ENCODE results near the gene SSC5D.

SSC5D gene

DNA sequence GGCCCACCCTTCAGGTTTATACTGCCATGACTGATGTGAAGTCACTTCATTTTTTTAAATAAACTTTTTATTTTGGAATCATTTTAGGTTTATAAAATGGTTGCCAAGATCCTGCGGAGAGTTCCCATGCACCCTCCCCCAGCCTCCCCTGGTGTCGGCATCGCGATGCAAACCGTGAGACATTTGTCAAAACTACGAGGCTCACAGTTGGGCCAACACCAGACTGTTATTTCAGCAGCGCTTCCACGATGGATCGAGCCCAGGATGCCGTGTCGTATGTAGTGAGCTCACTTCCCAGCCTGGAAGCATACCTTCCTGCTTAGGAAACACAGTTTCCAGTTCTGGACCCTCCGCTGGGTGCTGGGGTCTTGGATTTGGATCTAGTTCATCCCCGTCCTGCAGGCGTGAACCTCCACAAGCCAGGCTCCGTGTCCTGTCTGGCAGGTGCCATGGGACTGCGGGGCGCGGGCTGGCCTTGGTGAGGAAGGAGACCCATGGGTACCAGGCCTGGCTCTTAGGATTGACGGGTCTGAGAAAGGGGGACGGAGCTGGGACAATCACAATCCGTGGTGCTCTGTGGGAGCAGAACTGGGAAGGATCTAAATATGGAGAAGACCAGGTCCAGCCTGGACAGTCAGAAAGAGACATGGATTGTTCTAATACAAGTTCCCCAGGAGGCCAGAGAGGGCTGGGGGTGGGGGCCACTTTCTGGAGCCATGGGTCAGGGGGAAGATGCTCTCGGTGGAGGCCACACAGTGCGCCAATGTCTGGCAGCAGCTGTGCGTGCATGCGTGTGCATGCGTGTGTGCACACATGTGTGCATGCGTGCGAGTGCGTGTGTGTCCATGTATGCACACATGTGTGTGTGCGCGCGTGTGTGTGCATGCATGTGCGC, 51.1 kb downstream of the SSC5D start:
- ATAC-seq = no peak

DNA sequence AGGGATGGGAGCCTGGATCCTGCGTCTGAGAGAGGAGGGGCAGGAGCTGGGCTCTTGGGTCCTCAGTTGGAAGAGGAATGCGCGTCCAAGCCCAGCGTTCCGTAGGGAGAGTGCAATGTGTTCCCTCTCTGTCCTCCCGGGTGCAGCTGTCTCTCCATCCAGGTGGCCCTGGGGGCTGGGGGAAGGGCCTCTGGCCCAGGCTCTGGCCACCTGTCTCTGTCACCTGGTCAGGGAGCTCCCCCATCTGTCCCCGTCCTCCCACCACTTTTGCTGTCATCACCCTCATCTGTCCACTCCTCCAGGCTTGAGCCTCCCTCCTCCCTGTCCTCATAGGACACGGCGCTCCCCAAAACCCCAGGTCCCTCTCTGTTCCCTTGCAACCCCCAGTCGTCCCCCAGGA, 52.4 kb downstream of the SSC5D start:
- ATAC-seq = no peak

DNA sequence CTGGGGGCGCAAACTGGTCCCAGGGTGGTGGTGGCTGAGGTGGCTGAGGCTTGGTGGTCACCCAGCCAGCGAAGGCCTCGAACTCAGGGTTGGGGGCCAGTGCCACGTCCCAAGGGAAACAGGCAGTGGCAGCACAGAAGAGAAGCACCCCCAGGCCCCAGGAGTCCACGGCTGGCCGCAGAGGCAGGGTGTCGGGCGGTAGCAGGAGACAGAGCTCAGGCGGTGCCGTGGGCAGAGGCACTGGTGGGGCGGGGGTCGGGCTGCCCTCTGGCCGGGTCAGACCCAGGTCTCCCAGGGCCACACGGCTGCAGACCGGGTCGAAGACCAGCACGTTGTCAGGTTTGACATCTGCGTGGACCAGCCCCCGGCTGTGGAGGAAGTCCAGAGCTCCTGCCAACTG, 52.9 kb downstream of the SSC5D start:
- no peak for ATAC-seq

DNA sequence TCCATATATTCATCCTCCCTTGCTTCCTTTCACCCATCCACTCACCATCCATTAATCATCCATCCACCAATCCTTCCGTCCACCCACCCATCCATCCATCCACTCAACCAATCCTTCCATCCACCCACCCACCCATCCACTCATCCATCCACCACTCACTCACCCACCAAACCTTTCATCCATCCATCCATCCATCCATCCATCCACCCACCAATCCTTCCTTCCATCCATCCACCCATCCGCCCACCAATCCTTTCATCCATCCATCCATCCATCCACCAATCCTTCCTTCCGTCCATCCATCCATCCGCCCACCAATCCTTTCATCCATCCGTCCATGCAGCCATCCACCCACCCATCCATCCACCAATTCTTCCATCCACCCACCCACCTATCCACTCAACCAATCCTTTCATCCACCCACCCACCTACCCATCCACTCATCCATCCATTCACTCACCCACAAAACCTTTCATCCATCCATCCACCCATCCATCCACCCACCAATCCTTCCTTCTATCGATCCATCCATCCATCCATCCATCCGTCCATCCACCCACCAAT, 54.1 kb downstream of the SSC5D start:
- no peak for ATAC-seq

DNA sequence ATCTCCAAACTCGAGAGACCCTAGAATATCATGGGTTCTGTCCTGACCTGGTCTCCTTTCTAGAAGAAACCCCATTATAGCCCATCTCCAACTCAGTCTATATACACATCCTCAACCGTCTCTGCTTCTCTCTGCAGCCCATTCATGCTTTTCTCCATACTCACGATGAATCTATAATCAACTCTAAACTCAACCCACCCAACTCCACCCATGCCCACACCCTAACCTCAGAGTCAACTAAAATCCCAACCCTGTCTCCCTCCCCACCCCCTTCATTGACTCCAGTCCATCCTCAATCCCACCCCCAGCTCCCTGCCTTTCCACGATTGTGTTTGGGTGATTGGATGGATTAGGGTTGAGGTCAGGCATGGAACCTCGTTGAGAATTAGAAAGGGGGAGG, 55.3 kb downstream of the SSC5D start:
- no peak for ATAC-seq

DNA sequence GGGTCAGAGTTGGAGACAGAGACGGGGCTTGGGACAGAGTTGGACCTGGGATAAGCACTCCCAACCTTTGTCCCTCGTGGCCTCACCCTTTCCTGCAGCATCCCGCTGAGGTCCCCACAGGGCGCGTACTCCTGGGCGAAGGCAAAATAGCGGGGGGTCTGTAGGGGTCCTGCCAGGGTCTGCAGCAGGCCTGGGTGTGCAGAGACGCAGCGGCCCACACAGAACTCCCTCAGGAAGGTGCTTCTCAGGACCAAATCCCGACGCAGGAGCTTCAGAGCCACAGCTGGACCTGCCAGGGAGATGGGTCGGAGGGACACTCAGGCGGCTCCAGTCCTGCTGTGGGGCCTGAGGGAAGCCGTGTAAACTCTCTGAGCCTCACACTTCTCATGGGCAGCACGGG, 55.8 kb downstream of the SSC5D start:
- no peak for ATAC-seq

DNA sequence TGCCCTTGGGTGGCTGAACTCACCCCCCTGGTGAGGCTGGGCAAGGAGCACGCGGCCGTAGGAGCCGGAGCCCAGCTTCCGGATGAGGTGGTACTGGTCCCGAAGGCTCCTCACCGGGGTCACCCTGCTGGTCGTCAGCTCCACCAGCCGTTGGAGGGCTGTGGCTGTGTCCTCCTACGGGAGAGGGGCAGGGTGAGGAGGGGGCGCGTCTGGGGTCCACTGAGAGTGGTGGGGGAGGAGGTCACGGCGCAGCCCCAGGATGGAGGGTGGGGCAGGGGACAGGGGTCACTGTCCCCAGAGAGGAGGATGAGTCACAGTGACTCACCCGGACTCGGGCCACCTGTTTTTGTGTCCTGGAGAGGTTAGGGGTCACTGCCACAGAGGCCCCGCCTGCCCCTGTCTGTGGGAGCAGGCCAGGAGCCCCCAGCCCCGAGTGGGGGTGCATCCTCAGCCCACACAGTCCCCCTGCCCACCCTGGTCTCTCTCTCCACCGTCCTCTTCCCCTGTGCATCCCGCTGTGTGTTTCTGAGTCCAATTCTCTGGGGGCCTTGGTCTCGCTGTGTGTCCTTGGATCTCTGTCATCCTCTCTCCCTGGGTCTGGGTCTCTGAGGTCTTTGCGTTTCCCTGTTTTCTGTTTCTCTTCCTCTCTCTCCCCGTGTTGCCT, 56.7 kb downstream of the SSC5D start:
- ATAC-seq = no peak

DNA sequence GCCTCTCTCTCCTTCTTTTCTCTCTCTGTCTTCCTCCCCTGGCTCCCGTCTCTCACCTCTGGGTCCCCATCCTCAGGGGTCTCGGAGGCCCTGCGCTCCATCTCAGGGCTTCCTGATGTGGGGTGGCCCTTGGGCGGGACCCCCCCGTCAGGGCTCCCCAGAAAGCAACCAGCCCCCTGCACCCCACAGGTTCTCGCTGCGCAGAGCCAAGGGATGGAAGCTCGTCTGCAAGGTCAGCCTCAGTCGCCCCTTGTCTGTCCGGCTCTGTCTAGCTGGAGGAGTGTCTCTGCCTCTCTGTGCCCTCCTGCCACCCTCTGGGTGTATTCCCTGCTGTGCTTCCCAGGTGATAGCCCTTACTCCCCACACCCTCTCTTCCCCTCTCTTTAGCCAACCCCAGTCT, 57.2 kb downstream of the SSC5D start, which contains the start of gene SBK3:
SBK3 (minus strand) TSS at position 101 of the 400 bp plus-strand sequence; CDS start at position 101, 0 bp downstream.
- no peak for ATAC-seq

DNA sequence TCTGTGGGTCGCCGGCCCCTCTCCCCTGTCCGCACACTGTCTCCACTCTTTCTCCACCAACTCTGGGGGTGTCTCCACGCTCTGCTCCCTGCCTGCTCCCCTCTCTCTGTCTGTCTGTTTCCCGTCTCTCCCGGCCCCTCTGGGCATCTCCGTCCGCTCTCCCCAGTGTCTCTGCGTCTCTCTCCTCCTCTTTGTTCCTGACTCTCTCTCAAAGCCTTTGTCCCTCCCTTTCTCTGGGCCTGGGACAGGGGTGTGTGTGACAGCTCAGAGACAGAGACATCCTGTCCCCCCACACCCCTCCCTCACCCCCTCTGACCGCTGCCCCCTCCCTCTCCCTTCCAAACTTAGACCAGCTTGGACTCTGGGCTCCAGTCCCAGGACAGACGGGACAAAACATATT, 57.8 kb downstream of the SSC5D start:
- ATAC-seq = no peak

DNA sequence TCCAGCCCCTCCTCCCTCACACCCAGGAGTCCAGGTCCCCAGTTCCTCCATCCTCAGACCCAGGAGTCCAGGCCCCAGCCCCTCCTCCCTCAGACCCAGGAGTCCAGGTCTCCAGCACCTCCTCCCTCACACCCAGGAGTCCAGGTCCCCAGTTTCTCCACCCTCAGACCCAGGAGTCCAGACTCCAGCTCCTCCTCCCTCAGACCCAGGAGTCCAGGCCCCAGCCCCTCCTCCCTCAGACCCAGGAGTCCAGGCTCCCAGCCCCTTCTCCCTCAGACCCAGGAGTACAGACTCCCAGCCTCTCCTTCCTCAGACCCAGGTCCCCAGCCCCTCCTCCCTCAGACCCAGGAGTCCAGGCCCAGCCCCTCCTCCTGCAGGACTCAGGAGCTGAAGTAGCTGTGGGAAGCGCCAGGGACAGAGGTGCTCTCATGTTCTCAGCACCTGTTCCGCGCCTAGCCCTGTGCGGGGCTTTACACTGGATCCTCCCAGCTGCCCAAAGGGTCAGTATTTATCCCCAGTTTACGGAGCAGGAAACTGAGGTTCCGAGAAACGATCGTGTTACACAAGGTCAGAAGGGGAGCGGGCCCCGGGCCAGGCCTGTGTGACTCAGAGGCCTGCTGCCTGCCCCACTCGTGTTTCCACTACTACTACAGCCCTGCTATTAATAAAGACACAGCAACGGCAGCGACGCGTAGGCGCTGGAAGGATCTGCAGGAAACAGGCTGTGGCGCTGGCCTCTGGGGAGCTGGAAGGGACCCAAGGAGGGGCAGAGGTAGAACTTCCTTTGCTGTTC, 58.8 kb downstream of the SSC5D start:
- ATAC-seq = no peak

DNA sequence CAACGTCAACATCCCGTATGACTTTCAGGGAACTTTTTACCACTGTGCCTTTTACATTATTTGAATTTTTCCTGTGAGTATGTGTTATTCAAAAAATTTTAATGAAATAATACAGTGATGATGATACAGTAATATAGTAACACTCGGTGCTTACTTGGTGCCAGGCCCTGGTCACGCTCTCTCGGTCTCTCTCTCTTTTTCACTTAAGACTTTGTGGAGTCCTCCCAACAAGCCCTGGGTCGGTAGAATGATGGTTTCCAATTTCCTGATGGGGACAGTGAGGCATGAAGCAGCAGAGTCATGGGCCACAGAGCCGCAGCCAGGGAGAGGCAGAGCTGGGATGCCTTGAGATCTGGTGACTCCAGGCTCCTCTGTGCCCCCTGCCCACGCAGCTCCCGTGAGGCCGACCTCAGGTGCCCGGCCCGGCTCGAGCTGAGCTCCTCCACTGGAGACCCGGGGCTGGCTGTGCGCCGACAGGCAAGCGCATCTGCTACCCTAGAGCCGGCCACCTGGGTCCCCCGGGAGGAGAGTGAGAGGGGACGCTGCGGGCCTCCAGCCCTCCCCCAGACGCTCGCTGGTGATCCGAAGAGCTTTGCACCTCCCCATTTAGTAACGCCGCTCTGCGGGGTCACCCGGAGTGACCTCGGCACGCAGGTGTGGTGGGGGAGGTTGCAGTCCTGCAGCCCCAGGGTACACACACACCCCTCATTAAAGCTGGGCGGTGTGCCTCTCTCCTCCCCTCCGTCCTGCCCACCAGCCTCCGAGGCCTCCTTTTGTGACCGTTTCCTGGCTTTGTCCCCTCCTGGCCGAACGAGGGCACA, 61.5 kb downstream of the SSC5D start:
- ATAC-seq = no peak

DNA sequence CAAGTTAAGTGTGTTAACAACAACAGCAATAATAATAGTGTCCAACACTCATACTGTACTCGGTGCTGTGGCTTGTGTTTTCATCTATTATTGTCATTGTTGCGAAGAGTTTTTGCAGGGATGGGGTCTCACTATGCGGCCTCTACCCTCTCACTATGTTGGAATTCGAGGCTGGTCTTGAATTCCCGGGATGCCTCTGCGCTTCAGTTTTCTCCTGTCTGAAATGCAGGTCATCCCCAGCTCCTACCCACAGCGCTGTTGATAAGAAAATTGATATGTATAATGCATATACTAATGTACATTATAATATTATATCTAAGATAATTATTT, 62.0 kb downstream of the SSC5D start:
- ATAC-seq = no peak

DNA sequence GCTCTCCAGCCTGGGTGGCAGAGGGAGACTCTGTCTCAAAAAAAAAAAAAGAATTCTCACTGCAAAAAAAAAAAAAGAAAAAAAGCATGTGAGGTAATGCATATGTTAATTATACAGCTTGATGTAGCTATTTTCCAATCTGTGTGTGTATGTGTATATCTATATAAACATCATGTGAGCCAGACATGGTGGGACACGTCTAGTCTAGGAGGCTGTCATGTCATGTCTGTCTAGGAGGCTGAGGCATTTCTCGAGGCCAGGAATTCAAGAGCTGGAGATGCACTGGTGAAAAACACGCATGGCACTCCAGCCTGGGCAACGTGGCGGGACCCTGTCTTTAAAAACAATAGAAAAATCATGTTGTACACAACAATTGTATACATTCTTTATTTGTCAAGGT, 64.0 kb downstream of the SSC5D start:
- ATAC-seq = no peak

DNA sequence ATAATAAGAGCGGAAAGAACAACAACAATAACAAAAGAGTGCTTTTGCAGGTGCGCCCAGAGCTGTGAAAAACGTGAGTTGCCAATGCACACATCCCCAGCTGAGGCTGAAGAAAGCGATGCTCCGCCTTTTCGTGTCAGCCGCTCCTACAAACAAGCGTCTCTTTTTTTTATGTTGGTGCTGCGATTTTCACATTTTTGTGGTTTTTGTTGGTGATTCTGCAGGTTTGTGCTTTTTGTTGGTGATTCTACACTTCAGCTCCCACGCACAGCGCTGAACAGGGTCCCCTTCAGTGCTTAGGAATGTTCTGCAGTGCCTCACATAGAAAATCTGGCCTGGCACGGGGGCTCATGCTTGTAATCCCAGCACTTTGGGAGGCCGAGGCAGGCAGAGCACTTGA, 64.4 kb downstream of the SSC5D start:
- no peak for ATAC-seq

DNA sequence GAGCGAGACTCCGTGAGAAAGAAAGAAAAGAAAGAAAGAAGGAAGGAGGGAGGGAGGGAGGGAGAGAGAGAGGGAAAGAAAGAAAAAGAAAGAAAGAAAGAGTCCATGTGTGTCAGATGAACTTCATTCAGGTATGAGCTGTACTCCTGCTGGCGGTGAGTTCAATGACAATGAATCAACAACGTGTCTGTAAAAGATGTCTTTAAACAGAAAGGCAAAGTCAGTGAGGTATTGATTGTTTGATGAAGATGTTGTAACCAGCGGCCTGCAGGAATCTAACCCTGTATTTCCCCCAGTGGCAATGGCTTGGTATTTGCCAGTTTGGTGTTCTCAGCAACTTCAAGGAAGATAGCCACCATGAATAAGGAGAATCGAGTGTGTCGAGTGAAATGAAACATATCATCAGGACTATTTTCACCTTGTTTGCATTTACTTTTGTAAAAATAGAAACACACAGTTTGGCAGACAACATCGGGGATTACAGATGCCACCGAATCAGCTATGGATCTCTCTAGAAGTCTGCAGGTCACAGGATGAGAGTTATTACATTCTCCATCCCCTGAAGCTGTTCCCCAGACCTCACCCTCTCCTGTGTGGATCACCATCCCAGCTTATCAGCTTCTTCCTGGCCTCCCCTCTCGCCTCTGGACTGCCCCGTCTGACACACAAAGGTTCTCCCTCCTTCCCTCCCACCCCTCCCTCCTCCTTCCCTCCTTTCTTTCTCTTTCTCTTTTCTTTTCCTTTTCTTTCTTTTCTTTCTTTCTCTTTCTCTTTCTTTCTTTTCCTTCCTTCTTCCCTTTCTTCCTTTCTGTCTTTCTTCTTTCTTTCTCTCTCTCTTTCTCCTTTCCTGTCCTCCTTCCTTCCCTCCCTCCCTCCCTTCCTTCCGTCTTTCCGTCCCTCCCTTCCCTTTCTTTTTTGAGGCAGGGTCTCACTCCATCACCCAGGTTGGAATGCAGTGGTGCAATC, 65.3 kb downstream of the SSC5D start:
- ATAC-seq = no peak

DNA sequence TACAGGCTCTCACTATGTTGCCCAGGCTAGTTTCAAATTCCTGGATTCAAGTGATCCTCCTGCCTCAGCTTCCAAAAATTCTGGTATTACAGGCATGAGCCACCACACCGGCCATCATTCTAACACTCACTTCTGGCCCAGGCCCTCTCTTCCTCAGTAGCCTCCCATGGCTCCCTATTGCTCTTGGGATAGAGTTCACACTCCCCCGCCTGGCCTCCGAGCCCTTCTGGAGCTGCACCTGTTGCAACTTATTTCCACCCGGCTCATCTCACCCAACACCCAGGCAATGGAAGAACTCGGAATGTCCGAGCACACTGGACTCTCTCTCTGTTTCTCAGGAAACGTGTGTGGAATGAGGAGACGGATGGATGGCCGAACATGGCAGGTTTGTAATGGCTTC, 66.1 kb downstream of the SSC5D start:
- ATAC-seq = no peak

DNA sequence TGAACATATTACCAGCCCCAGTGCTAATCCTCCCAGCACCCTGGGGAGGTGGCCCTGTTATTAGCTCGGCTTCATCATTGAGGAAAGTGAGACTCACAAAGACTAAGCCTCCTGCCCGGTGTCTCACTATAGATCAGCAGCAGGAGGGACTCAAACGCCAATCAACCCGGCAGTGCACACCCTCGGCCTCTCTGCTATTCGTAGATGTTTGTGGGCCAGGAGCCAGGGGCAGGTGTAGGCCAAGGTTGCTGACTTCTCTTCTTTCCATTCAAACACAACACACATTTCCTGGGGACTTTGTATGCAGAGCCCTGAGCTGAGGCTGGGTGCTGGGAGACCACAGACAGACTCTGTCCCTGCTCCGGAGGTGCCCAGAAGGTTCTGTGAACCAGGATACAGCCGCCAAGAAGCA, 66.5 kb downstream of the SSC5D start:
- no peak for ATAC-seq

DNA sequence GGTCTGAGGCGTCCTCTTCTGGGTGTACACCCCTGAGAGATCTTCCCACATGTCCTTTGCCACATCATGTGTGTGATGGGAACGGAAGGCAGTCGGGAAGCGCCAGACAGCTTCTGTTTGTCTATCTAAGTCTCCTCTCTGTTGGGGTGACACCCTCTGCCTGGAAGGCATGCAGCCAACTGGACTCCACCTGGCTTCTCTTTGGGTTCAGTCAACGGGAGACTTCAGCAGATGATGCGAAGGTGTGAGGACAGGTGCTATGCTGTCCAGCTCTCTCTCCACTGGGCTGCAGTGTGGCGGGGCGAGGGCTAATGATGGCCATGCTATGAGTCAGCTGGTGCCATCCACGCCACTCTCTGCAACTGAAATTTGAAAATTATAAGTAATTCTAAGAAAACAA, 71.4 kb downstream of the SSC5D start:
- ATAC-seq = no peak

DNA sequence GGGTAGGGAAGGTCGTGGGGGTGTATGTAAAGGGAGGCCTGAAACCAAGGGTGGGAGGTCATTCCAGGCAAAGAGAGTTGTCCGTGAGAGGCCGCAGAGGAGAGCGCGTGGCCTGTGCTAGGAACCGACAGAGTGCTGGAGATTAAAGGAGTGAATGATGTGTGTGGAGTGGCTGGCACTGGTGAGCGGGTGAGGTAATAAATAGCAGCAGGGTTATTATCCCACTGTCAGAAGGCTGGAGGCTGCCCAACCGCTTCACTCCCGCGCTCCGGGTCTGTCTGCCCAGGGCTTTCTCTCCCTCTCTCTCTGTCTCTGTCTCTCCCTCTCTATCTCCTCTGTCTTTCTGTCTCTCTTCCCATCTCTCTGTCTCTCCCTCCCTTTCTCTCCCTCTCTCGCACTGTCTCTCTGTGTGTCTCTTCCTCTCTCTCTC, 75.0 kb downstream of the SSC5D start:
- ATAC-seq = no peak

DNA sequence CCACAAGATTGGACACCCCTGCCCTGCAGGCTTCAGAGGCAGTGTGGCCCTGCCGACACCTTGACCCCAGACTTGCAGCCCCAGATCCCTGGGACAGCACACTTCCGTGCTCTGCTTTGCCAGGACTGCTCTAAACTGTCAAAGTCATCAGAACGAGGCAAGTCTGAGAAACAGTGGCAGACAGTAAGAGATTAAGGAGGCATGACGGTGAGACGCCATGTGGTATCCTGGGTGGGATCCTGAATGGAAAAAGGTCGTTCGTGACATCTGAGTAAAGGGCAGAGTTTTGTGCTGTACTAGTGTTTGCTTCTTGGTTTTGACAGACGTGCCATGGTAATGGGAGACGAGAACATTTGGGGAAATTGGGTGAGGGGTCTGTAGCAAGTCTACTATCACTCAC, 78.6 kb downstream of the SSC5D start:
- ATAC-seq = no peak

DNA sequence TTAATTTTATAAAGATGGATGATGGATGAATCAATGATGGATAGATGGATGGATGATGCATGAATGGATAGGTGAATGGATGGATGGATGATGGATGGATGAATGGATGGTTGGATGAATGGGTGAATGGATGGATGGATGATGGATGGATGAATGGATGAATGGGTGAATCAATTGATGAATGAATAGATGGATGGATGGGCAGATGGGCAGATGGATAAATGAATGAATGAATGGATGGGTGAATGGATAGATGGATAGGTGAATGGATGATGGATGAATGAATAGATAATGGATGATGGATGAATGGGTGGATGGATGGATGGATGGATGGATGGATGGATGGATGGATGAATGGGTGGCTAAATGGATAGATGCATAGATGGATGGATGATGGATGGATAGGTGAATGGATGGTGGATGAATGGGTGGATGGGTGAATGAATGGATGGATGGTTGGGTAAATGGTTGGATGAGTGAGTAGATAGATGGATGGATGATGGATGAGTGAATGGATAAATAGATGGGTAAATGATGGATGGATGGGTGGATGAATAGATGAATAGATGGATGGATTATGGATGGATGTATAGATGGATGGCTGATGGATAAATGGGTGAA, 79.6 kb downstream of the SSC5D start:
- no peak for ATAC-seq
